ENCODE data around the gene FASTKD3.

GRCh38 chr5:7815892-7816534, 52.8 kb downstream of the FASTKD3 start:
- TF ChIP-seq POLR2A (IDR thresholded peaks at IDR 0.05) = no peak
- TF ChIP-seq CTCF (IDR thresholded peaks at IDR 0.05) = peak; percentile 52 to 72 (median 60)

Measured in esophagus squamous epithelium (tissue), 4 donors.